ENCODE data around the gene RADIL.
A peak's percentile ranks its signal among the peaks of the same experiment; 100 is the strongest.

Gene RADIL

DNA sequence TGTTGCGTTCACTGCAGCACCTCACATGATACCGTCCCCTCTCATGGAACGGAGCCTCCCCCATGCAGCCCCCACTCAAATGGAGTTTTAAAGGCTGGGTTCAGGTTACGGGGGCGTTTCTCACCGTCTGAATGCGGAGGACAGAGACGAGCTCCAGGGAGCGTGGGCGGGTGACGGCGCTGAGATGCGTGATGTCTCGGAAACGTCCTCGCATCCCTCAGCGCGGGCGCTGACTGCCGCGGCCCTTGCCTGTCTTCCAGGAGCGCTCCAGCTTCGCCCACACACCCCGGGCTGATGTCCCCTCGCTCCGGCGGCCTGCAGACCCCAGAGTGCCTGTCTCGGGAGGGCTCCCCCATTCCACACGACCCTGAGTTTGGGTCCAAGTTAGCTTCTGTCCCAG is 124.7 kb downstream of the RADIL start:
- no peak for DNase-seq (ENCODE audit: low read depth in 2 of 2, low spot score in 1 of 2)

GRCh38 chr7:4758111-4758510 is 125.4 kb downstream of the RADIL start:
- DNase-seq (ENCODE audit: low read depth in 2 of 2, low spot score in 1 of 2): no peak

DNA sequence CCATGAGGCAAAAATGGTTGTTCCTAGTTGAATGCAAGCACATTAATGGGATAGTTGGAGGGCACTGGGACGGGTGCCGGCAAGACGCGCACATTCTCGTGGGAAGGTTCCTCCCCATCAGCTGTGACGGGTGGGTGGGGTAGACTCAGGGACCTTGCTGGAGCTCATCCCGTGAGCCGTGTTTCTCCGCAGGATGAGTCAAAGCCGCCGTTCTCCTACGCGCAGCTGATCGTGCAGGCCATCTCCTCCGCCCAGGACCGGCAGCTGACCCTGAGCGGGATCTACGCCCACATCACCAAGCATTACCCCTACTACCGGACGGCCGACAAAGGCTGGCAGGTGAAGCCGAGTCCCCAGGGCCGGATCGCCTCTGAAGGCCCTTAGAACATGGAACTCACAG is 128.5 kb downstream of the RADIL start:
- DNase-seq (ENCODE audit: low read depth in 2 of 2, low spot score in 1 of 2): no peak

DNA sequence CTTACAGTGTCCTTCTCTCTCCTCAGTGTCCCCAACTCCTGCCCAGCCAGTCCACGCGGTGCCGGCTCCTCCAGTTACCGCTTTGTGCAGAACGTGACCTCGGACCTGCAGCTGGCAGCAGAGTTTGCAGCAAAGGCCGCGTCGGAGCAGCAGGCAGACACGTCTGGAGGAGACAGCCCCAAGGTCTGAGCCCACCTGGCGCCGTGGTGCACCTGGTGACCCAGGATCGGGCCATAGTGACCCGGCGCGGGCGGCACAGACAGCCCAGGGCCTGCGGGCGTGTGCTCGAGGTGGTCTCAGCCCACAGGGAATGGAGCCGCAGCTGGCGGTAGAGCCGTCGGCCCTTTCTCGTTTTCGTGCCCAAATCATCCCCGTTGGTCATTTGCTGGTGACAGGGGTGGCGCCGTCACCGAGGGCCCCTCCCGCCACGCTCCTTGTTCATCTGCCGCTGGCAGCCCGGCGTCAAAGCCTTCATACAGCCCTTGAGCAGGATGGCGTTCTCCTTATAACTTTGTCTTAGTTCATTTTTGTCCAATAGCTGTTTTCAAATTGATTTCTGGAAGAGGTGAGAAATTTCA is 129.0 kb downstream of the RADIL start:
- DNase-seq (ENCODE audit: low read depth in 2 of 2, low spot score in 1 of 2): no peak

DNA sequence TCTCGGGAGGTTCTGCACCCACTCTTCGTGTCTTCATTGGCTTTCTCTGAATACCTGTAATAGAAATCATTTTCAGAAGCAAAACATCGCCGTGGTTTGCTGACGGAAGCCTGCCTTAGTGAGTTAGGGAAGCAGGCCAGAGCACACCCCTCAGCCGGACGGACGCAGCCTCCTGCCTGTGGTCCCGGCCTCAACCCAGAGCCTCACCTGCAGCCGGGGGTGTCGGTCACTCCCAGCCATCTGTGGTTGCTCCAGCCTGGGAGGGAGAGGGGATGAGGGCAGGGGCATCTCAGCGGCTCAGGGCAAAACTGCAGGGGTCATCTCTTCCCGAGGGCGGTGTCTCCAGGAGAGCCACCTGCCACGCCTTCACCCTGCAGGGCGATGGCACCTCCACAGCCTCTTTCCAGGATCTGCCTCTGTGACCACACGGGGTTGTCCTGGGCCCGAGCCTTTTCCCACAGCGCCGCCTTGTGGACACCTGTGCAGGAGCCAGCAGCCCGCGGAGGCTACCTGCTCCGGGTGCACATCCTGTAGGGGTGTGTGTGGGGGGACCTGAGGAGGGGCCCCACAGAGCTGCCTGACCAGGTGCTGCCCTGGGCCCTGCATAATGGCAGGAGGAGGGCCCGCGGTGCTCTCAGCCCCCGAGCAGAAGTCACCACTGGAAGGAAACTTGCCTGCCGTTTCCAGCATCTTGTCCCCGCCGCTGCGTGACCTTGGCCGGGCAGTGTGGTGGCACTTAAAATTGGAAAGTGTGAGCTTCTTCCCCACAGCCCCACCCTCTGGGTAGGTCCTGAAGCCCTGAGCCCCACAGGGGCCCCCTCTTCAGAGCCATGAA is 129.7 kb downstream of the RADIL start:
- DNase-seq (ENCODE audit: low read depth in 2 of 2, low spot score in 1 of 2): peak; percentile 57 to 79

GRCh38 chr7:4751398-4751947 is 132.0 kb downstream of the RADIL start:
- DNase-seq (ENCODE audit: low read depth in 2 of 2, low spot score in 1 of 2): no peak

DNA sequence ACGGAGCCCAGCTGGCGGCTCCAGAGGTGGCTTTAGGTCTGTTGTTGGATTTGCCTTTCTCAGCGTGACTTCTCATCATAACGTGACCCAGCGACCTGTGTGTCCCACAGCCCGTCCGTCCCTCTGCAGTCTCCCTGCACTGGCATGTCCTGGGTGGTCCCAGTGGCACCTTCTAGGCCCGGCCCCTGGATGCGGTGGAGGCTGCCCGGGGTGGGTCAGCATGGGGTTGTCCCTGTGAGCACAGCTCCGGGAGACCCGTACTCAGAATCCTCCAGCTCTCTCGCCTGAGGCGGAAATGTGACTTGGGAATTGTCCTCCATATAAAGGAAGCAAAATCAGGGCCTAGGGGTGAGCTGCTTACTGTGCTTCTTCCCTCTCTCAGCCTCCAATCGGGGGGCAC is 133.7 kb downstream of the RADIL start:
- no peak for DNase-seq (ENCODE audit: low read depth in 2 of 2, low spot score in 1 of 2)

DNA sequence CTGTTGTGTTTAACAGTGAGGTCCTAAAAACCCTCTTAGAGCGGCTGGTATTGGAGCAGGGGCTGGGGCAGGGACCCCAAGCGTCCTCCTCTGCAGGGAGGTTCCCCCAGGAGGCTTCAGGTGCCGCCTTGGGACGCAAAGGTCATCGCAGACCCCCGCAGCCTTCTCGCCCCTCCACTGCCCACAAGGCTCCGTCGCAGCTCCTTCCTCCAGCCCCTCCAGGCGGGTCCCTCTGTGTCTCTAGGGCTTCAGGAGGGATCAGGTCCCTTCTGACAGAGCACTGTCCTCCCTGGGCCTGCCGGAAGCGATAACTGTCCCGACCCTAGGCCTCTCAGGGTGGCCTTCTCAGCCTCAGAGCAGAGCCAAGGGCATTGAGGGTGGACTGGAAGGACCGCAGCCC is 134.2 kb downstream of the RADIL start:
- no peak for DNase-seq (ENCODE audit: low read depth in 2 of 2, low spot score in 1 of 2)

Data from stimulated activated CD8-positive, alpha-beta memory T cell treated with anti-CD3 and anti-CD28 coated beads, Interleukin-4, amount 100 ng/mL, for 4 hours (primary cell).